Mesodermal cell (in vitro differentiated cells): ENCODE measurements around the gene HLA-F.

Experiments
- H3K27ac ChIP-seq: 2 replicates; pipeline ENCODE4 v1.7.0; 2013; ENCODE audit warnings: mild to moderate bottlenecking, low read depth, low read length, moderate library complexity; ENCODE audit not compliant: severe bottlenecking
- H3K36me3 ChIP-seq: 2 replicates; pipeline ENCODE4 v1.7.1; 2013; ENCODE audit warnings: mild to moderate bottlenecking, low read length, moderate library complexity; ENCODE audit not compliant: control insufficient read depth, insufficient read depth
- H3K4me1 ChIP-seq: one replicate; pipeline ENCODE4 v1.7.1; 2013; ENCODE audit warnings: mild to moderate bottlenecking, low read length; ENCODE audit not compliant: insufficient read depth, control insufficient read depth, poor library complexity, severe bottlenecking
- H3K4me3 ChIP-seq: 2 replicates; pipeline ENCODE4 v1.7.0; 2013; ENCODE audit warnings: low read length, control low read depth, mild to moderate bottlenecking; ENCODE audit not compliant: insufficient read depth, poor library complexity, severe bottlenecking; ENCODE audit errors: extremely low read depth
- H3K9me3 ChIP-seq: 2 replicates; pipeline ENCODE4 v1.7.1; 2013; ENCODE audit warnings: mild to moderate bottlenecking, low read length, moderate library complexity; ENCODE audit not compliant: control insufficient read depth
- WGBS, 2 experiments: methylation state at CpG; one replicate each; pipeline ENCODE4 v1.1.5; 2013; ENCODE audit warnings: missing lambda C conversion rate in 2 of 2; ENCODE audit not compliant: insufficient coverage in 2 of 2; 5-methylcytosine and 5-hydroxymethylcytosine counted together

Gene HLA-F

DNA sequence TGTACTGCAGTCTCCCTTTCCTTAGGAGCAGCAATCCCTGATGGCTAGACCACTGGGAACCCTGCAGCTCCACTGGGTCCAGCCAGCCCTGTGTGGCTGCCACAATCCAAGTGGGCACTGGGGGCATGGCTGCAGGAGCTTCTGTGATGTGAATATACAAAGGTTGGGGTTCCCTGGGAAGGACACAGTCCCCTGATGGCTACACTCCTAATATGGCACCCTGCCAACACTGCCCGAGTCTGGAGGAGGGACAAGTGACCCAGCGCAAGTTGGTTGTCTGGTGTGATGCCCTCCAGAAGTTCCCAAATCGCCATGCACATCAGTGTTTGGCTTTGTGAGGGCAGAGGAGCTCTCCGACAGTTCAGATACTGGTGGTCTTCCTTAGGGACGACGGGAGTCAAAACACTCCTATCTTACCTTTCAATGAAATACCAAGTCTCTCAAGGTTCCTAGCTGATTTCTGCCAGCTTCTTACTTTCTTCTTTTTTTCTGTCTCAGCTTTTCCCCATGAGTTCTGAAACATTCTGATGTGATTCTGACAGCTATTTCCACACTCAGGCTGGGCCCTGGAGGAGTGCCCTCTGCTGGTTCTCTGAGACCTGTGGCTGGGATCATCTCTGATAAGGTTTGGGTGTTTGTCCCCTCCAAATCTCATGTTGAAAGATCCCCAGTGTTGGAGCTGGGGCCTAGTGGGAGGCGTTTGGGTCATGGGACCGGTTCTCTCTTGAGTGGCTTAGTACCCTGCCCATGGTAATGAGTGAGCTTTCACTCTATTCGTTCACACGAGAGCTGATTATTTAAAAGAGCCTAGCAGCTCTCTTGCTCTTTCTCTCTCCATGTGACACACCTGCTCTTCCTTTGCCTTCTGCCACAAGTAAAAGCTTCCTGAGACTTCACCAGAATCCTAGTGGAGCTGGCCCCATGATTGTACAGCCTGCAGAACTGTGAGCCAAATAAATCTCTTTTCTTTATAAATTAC, 26.8 kb upstream of the HLA-F start:
- 63 to 64% methylated on average over 10 of the region's 10 CpGs for WGBS, 2 experiments

DNA sequence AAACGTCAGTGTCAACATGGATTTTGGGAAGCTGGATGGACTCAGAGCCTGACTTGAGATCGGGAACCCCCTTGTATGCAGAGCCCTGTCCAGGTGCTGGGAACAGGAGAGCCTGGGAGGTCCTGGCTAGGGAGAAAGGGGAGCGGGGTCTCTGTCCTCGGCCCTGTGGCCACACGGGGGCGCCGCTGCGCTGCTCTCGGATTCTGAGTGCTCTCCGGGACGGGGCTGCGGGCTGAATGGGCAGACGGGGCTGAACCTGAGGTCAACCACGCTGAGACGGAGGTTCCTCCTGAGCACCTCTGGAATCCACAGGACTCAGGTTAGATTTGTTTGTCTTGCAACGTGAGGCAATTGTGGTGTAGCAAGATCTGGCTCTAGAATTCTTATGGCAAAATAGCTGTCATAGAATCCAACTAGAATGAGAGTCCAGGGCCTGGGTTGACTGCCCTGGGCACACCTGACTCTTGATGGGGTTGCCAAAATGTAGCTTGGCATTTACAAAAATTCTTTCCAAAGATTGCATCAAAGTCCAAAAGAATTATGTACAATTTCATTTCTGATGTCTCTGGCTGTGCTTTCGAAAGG, 20.6 kb upstream of the HLA-F start:
- Histone ChIP-seq H3K27ac (no peak overlapping the region), H3K4me1 (no peaks in the 10 kb centered on the region), H3K36me3 (no peaks in the 10 kb centered on the region), H3K4me3 (no peak overlapping the region), H3K9me3 (no peaks in the 10 kb centered on the region)
- WGBS, 2 experiments, result 2 to 9% methylated on average over 15 to 17 of the region's 17 CpGs

More for the DNA sequence above, 26.8 kb upstream of the HLA-F start:
- no peaks in the 10 kb centered on the region for H3K9me3 ChIP-seq
- H3K36me3 ChIP-seq, result no peaks in the 10 kb centered on the region
- H3K27ac ChIP-seq, result no peak overlapping the region
- H3K4me1 ChIP-seq, result no peaks in the 10 kb centered on the region
- H3K4me3 ChIP-seq, result no peak overlapping the region

DNA sequence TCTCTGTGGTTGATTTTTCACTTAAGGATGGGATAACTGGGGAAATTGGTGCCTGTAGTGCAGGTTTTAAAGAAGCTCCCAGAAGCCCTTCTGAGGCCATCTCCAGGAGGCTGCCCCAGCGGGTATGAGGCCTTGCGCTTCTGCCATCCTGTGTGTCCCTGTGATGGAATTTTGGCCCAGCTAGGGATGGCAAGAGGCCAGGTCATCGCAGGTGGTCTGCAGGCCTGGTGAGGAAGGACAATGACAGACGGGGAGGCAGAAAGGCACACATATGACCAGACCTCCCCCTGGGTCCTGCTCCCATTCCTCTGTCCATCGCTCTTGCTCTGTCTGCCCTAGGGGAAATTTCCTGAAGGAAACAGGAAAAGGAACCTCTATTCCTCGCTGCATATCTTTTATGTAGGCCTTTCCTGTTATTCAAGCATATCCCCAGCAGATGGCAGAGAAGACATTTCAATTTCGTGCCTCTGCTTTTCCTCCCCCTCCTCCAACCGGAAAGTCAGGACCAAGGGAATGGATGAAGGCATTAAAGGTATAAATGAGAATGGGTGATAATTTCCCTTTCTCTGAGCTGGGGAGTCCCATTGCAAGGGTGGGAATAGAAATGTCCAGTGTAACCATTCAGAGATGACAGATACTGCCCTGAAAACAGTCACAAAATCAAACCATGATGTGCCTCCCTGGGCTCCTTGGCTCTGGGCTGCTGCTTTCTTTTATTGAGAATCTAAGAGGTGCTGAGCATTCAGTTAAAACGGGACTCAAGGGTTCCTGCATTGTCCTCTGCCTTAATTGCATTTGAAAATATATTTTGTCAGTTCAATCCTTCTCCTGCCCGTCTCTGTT, 17.6 kb upstream of the HLA-F start:
- no peaks in the 10 kb centered on the region for H3K4me1 ChIP-seq
- no peaks in the 10 kb centered on the region for H3K36me3 ChIP-seq
- 47 to 61% methylated on average over 5 to 7 of the region's 10 CpGs for WGBS, 2 experiments
- H3K27ac ChIP-seq, result no peak overlapping the region
- no peak overlapping the region for H3K4me3 ChIP-seq
- H3K9me3 ChIP-seq, result no peaks in the 10 kb centered on the region

DNA sequence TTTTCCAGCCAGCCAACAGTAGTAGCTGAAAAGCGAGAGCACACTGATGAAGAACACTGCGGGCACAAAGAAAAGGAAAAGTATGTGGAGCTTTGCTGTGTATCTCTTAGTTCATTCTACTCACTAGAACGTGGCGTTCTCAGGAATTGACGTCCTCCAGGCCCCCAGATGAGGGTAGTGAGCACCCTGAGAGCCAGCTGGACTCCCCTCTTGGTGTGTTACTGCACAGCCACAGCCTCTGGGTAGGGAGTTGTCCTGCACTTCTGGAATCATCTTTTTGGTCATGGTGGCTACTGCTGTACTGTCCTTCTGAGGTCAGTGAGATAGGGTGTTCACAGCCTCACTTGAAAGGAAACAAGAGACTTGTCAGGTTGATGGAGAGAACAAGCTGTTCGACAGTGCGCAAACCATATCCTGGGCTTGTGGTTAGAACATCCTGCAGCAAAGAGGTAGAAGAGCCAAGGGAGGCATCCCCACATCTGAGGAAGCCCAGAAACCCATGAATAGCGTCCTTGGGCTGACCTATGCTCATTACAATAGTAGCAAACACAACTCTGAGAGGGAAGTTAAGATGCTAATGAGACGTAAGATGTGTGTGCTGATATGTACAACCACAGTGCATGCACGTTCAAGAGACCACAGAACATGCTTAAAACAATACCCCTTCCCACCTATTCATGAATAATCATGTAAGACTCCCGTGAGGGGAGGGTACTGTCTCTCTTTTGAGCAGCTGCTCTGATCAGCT, 14.6 kb upstream of the HLA-F start:
- Histone ChIP-seq H3K27ac (no peak overlapping the region), H3K4me3 (no peak overlapping the region), H3K9me3 (no peaks in the 10 kb centered on the region), H3K36me3 (no peaks in the 10 kb centered on the region), H3K4me1 (no peaks in the 10 kb centered on the region)
- 77 to 89% methylated on average over 5 to 7 of the region's 11 CpGs for WGBS, 2 experiments

DNA sequence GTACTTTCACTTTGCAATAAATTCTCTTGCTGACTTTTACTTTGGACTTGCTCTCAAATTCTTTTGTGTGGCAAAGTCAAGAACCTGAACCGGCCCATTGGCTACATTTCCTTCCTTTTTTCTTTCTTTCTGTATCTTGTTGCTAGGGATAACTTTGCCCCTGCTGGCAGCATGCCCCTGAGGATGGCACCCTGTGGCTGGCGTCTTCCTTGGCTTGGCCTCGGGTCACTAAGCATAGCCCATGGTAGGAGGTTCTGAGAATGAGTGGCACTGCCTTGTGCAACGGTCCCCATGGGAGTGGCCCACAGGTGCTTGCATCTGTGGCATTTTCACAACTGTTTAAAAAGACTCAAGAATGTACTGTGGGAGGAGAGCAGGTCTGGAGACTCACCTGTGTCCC, 14.0 kb upstream of the HLA-F start:
- WGBS, 2 experiments, result 63 to 89% methylated on average over 1 to 2 of the region's 4 CpGs
- no peaks in the 10 kb centered on the region for H3K9me3 ChIP-seq

DNA sequence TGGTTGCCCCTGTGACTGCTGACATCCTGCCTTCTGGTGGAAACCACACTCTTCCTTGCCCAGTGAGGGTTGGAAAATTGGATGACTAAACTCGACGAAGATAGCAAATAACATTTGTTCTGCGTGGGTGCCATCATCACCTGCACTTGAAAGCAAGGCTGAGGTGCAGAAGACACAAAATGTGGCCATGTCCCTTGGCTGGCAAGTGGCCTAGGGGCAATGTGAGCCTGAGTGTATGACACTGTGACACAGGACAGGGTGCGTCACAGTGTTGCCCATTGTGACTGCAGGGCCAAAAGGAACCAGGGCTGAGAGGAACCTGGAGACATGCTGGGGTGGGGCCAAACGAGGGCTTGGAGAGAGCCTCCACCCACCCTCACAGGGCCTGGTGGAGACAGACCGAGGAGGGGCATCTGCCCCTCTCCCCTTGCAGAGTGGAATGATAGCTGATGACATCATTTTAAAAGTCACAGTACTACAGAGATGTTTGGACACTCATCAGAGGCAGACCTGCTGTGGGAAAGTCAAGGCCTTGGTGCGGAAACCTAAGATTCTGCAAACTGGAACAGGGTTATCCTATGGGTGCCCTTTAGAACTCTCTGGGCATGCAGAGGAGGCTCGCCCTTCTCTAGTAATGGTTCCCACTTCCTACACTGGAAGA, 12.8 kb upstream of the HLA-F start:
- Histone ChIP-seq H3K4me1 (no peaks in the 10 kb centered on the region), H3K27ac (no peak overlapping the region), H3K36me3 (no peaks in the 10 kb centered on the region), H3K4me3 (no peak overlapping the region), H3K9me3 (no peaks in the 10 kb centered on the region)
- 85 to 94% methylated on average over 6 of the region's 8 CpGs for WGBS, 2 experiments

More for the DNA sequence above, 14.0 kb upstream of the HLA-F start:
- H3K27ac ChIP-seq, result no peak overlapping the region
- no peaks in the 10 kb centered on the region for H3K4me1 ChIP-seq
- H3K36me3 ChIP-seq, result no peaks in the 10 kb centered on the region
- no peak overlapping the region for H3K4me3 ChIP-seq

DNA sequence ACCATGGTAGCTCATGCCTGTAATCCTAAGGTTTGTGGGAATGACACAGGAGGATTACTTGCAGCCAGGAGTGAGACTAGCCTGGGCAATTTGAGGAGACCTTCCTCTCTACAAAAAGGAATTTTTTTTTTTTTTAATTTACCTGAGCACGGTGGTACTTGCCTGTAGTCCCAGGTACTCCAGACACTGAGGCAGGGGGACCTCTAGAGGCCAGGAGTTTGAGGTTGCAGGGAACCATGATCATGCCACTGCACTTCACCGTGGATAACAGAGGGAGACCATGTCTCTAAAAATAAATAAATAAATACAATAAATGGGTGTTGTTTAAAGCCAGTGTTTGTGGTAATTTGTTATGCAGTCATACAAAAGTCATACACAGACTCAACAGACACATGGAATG, 2.4 kb upstream of the HLA-F start:
- WGBS, 2 experiments, result no CpG with 5 or more reads among the region's 2 CpGs
- Histone ChIP-seq H3K27ac (no peak overlapping the region), H3K4me3 (no peak overlapping the region), H3K4me1 (no peaks in the 10 kb centered on the region), H3K36me3 (no peaks in the 10 kb centered on the region), H3K9me3 (no peaks in the 10 kb centered on the region)

DNA sequence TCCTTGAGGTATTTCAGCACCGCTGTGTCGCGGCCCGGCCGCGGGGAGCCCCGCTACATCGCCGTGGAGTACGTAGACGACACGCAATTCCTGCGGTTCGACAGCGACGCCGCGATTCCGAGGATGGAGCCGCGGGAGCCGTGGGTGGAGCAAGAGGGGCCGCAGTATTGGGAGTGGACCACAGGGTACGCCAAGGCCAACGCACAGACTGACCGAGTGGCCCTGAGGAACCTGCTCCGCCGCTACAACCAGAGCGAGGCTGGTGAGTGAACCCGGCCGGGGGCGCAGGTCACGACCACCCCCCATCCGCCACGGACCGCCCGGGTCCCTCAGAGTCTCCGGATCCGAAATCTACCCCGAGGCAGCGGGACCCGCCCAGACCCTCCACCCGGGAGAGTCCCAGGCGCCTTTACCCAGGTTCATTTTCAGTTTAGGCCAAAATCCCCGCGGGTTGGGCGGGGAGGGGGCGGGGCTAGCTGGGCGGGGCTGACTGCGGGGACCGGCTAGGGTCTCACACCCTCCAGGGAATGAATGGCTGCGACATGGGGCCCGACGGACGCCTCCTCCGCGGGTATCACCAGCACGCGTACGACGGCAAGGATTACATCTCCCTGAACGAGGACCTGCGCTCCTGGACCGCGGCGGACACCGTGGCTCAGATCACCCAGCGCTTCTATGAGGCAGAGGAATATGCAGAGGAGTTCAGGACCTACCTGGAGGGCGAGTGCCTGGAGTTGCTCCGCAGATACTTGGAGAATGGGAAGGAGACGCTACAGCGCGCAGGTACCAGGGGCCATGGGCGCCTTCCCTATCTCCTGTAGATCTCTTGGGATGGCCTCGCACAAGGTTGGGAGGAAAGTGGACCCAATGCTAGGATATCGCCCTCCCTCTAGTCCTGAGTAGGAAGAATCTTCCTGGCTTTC, 693 bp downstream of the HLA-F start:
- no peaks in the 10 kb centered on the region for H3K36me3 ChIP-seq
- 6 to 7% methylated on average over 46 to 74 of the region's 76 CpGs for WGBS, 2 experiments
- peak overlapping the region; percentile 44 for H3K4me3 ChIP-seq
- no peaks in the 10 kb centered on the region for H3K9me3 ChIP-seq
- no peak overlapping the region for H3K27ac ChIP-seq
- H3K4me1 ChIP-seq, result no peaks in the 10 kb centered on the region
